ENCODE measurements around the gene CDH12.
"Not testable (repeated sequence)": the region's sequence is repeated elsewhere in the genome, so short reads cannot be mapped to it uniquely, and the experiment has no call there.

The CDH12 gene

GRCh38 chr5:22554475-22554874, 298.7 kb downstream of the CDH12 start:
- no peak for DNase-seq

GRCh38 chr5:22549876-22550671, 303.1 kb downstream of the CDH12 start:
- DNase-seq = no peak

GRCh38 chr5:22542340-22542739, 310.8 kb downstream of the CDH12 start:
- DNase-seq = no peak

DNA sequence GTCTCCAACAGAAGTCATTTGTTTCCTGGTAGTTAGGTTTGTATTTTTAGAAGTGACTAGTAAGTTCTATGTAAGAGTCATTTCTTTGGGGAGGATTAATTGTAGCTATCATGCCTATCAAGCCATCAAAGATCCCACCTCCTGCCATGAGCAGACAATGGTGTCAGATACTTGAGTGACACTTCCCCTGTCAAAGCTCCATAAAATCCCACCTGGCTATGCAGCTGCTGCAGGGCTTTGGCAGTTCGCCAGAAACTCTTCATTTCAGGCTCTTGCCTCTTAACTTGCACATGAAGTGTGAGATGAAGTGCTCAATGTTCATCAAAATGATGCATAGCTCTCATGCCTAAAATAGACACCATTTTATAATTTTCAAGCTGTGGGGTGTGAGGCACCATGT, 312.1 kb downstream of the CDH12 start:
- peak; percentile 90 for DNase-seq

DNA sequence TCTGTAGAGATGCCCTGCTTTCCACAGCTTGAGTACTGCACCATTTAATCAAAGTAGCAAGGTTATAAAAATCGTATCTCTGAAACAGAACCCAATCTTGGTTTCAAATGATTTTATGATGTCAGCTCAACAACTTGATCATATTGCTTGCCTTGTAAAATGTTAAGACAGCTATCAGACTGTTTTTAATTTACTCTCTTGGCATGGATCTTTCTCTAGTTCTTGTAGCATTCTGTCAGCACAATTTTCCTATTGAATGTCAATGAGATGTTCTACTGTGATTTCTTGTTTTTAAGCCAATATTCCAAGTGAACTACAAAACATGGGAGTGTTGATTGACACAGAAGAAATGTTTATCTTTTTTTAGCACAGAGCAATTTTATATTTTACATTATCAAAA, 313.4 kb downstream of the CDH12 start:
- DNase-seq = no peak

DNA sequence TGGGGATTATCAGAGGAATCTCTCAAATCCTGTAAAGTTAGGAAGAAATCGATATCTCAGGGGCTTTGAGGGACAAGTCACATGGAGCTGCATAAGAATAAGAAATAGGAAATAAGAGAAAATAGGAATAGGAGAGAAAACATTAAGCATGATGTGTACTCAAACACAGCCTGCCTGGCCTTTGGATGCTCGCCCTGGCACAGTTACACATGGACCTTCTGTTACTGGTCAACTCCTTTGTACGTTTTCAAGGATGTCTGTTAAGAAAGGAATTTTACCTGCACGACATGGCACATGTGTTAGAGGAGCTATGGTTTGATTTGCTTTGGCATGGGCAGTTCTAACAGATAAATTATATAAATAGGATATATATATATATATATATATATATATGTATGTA, 321.2 kb downstream of the CDH12 start:
- no peak for DNase-seq

GRCh38 chr5:22521521-22521920, 331.6 kb downstream of the CDH12 start:
- DNase-seq = no peak

DNA sequence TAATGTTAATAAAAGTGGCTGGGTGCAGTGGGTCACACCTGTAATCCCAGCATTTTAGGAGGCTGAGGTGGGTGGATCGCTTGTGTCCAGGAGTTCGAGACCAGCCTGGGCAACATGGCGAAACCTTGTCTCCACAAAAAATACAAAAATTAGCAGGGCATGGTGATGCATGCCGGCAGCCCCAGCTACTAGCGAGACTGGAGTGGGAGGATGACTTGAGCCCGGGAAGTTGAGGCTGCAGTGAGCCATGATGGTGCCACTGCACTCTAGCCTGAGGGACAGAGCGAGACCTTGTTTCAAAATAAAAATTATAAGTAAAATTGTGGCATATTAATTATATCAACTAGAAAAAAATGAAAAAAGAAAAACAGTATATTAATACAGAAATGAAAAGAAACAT, 336.6 kb downstream of the CDH12 start:
- not testable (repeated sequence) for DNase-seq

GRCh38 chr5:22514231-22514630, 338.9 kb downstream of the CDH12 start:
- no peak for DNase-seq

GRCh38 chr5:22505891-22506290, 347.3 kb downstream of the CDH12 start:
- DNase-seq = no peak

DNA sequence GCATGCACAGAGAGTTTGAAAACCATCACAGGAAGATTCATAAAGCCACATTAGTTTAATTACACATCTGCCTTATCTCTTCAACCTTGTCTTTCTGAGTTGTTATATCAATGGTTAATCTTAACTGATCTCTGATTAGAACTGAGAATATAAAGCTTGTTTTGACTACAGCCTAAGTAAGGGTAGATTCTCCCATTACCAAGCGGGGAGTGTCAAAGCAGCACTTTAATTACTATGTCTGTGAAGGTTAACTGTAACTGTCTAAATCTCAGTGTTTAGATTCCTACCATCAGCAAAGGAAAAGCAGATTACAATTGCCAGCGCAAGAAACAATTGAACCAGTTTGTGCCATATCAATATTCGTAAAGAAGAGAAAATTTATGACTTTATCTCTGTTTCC, 348.7 kb downstream of the CDH12 start:
- DNase-seq = no peak

DNA sequence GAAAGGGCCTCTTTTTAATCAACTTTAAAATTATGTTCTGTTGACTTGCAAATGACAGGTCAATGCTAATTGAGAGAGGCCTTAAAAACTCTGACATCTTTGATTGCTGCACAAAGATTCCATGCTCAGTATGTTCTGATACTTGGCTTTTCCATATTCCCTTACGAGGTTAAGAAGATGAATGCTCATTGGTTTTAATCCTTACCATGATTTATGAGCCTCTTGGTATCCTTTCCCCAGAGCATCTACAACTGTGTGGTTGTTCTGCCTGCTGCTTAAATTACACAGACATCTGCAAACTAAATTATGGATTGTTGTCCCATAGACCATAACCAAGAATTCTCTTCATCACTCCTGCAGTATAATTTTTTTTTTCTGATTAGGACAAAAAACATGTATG, 352.6 kb downstream of the CDH12 start:
- no peak for DNase-seq

DNA sequence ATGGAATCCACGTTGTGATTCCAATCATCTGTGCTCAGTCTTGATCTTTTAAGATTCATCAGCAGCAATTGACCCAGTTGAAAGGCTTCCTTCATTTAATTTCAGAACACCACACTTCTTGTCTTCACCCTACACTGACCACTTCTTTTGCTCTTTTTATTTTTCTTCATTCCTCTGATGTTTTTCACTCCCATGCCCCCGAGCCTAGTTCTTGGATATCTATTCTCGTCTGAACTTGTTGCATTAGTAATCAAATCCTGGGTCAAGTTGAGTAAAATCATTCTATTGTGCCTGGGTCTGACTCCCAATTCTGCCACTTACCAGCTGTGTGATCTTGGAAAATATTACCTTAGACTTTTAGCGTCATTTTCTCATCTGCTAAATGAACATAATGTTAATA, 356.5 kb downstream of the CDH12 start:
- DNase-seq = no peak

- DNase-seq = no peak
These were observed 358.0 kb downstream of the CDH12 start for GRCh38 chr5:22495016-22495720.

- DNase-seq = no peak
These were observed 364.7 kb downstream of the CDH12 start for GRCh38 chr5:22488427-22488826.

GRCh38 chr5:22480305-22480704, 372.8 kb downstream of the CDH12 start:
- DNase-seq = no peak

GRCh38 chr5:22473886-22474285, 379.3 kb downstream of the CDH12 start:
- DNase-seq = no peak

DNA sequence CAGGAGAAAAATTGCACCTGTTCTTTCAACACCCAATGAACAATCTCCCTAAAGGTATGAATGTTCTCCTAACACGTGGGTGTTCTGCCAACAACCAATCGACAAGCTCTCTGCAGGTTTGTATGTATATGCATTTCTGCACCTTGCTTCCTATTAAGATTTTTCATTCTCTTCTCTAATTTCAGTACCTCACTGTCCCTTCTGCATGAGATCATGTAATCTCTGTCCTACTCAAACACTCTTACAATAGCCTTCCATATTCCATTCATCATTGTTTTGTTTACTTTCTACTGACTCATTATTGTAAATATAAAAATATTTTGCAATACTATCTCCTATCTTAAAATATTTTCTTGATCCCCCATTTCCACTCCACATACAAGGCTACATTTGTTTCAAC, 382.0 kb downstream of the CDH12 start:
- DNase-seq = no peak

DNA sequence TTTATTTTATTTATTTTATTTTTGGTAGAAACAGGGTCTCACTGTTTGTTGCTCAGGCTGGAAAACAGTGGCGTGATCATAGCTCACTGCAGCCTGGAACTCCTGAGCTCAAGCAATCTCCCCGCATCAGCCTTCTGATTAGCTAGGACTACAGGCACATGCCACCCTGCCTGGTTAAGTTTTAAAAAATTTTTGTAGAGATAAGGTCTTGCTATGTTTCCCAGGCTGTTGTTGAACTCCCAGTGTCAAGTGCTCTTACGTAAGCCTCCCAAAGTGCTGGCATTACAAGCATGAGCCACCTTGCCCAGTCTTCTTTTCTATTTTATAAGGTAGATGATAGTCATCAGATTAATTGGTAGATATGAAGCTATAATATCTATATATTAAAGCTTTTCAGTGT, 382.7 kb downstream of the CDH12 start:
- DNase-seq = no peak

DNA sequence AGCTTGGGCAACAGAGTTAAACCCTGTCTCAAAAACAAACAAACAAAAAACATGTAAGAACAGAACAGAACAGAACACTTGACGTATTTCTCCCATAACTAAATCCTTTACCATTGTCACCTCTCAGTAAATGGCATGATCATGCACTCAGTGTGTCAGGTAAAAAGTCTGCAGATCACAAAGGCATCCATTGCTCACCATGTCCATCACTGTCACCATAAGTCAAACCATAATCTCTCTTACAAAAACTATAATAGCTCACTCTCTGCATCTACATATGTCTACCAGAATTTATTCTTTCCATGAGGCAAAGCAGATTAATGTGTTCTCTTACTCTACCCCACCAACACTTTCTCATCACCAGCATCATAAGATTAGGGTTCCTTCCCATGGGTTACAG, 387.5 kb downstream of the CDH12 start:
- DNase-seq = no peak

DNA sequence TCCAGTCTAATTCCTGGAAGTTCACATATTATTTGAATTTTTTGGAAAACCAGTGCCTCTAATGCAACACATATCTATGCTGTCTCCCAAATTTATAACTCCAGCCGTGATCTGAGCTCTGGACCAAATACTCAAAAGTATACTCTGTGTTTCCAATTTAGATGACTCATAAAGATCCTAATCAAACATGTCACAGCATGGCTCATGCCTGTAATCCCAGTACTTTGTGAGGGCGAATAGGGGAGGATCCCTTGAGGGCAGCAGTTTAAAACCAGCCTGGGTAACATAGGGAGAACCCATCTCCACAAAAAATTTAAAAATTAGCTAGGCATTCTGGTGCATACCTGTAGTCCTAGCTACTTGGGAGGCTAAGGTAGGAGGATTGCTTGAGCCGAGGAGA, 388.0 kb downstream of the CDH12 start:
- no peak for DNase-seq

DNA sequence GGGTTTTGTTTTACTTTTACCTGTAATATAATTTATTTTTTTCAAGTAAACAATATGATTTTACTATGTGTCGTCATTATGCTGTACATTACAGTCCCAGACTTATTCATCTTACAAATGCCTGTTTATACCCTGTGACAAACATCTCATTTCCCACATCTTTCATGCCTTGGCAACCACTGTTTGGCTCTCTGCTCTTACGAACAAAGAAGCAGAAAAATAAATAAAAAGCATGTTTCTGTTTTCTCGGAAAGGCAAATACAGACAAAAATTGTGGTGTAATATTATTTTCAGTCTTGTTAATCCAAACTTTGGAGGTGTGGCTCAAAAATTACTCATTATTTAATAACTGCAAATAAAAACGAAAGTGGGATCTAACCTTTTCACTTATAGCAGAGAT, 393.0 kb downstream of the CDH12 start:
- DNase-seq = no peak

- no peak for DNase-seq
These were observed 420.2 kb downstream of the CDH12 start for GRCh38 chr5:22432905-22433304.

DNA sequence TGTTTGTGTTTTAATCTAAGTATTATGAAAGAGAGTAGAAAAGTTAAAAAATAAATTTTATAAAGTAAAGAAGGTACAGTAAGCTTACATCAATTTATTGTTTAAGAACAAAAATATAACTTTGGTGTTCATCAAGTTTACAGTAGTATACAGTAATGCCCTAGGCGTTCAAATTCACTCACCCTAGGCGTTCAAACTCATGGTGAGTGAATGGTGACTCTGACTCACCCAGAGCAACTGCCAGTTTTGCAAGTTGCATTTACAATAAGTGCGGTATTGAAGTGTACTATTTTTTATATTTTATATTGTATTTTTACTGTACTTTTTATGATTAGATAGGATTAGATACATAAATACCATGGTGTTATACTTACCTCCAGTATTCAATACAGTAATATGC, 421.3 kb downstream of the CDH12 start:
- DNase-seq = no peak

- DNase-seq = no peak
These were observed 421.7 kb downstream of the CDH12 start for GRCh38 chr5:22431406-22431805.

Measured in NCI-H1694 (cell line).